ENCODE results near the gene SLC30A10.
"Not testable (repeated sequence)": the region's sequence is repeated elsewhere in the genome, so short reads cannot be mapped to it uniquely, and the experiment has no call there.

GRCh38 chr1:219868615-219869014 is 59.7 kb downstream of the SLC30A10 start:
- TF ChIP-seq CTCF, POLR2A (IDR thresholded peaks at IDR 0.05): not testable (repeated sequence)

Measured in body of pancreas (tissue), 4 donors.